SK-N-SH (cell line): Measurements from ENCODE around the gene PRKN.

Experiments
- CTCF ChIP-seq: fragments of 200-600 bp; sonication (generic); IDR thresholded peaks from 2 replicates; pipeline ENCODE4 v1.6.1; 2017; ENCODE audit warnings: antibody characterized with exemption, mild to moderate bottlenecking, moderate library complexity
- EP300 ChIP-seq, 2 experiments: IDR thresholded peaks; 2 replicates each; pipeline versions ENCODE4 v1.4.0 to v1.6.1; 2012; ENCODE audit warnings: borderline replicate concordance in 1 of 2, low read depth in 1 of 2, low read length in 1 of 2
- GATA2 ChIP-seq: sonication (generic); formaldehyde crosslinking; IDR thresholded peaks from 2 replicates; pipeline ENCODE4 v1.5.0; 2020; ENCODE audit warnings: mild to moderate bottlenecking, missing genetic modification reagents
- JUND ChIP-seq: IDR thresholded peaks from 2 replicates; pipeline ENCODE4 v1.4.0; 2012
- MEF2A ChIP-seq: IDR thresholded peaks from 2 replicates; pipeline ENCODE4 v1.4.0; 2012; ENCODE audit warnings: low read depth, borderline replicate concordance
- POLR2AphosphoS5 ChIP-seq: IDR thresholded peaks from 2 replicates; pipeline ENCODE4 v1.6.1; 2012; ENCODE audit warnings: low read depth, low read length
- REST ChIP-seq: IDR thresholded peaks from 2 replicates; pipeline ENCODE4 v1.6.1; 2012; ENCODE audit warnings: mild to moderate bottlenecking, low read depth, low read length, moderate library complexity
- RFX5 ChIP-seq: IDR thresholded peaks from 2 replicates; pipeline ENCODE4 v1.6.1; 2012; ENCODE audit warnings: mild to moderate bottlenecking, improper control_type of control experiment, low read length
- SMC3 ChIP-seq: IDR thresholded peaks from 2 replicates; pipeline ENCODE4 v1.6.1; 2012; ENCODE audit warnings: low read depth, low read length, improper control_type of control experiment

GRCh38 chr6:161639772-161640171, 1087.8 kb downstream of the PRKN start:
- TF ChIP-seq SMC3 (no peak), CTCF (no peak), MEF2A (no peak), POLR2AphosphoS5 (no peak), GATA2 (no peak), REST (no peak), EP300 (IDR thresholded peaks at IDR 0.05; ENCODE audit: borderline replicate concordance in 1 of 2, low read depth in 1 of 2, low read length in 1 of 2) (no peak), JUND (no peak), RFX5 (no peak)
